ENCODE results near the gene OPN4. TPM values are rescaled to one million over a fixed set of nuclear protein-coding genes. Genes with fewer than 3 reads are reported as not detected.

Gene OPN4
- total RNA-seq, 2 experiments from 2014 or later, result not detected

DNA sequence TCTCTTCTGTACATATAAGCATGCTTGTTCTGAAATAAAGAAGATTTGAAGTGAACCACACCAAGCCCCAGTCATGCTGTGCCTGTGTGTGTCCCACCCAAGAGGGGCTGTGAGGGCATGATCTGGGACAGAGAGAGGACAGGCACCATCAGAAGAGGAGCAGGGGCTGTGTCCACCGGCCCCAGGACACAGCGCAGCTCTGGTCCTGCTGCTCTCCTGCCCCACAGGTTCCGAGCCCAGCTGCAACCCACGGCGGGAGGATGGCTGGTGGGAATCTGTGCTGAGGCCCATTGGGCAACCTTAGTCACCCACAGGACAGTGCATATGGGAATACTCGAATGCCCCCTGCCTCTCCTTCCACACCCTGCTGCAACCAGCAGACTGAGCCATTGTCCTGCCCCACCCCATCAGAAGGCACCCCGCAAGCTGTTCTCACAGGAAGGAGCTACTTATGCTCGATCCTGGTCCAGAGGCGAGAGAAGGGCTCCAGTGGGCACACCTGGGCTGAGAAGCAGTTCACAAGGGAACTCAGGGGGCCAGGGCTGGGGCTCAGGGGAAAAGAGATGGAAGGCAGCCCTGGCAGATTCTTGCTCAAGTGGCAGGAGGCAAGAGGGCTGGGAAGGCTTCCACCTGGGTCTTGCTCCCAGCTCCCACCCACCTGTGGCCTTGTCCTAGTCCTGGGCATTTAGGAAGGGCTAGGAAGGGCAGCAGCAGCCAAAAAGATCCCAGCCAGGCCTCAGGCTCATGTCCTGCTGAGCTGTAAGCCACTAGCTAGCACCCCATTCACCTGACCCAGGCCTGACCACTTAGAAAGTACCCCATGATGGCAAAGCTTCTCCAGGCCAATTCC, 45.9 kb downstream of the OPN4 start:
- POLR2A ChIA-PET, result interaction anchor here (0.5 kb wide), 1 partner anchor 202 kb away, joined by 3 read pairs; no protein-coding TSS in a partner anchor
- DNase-seq (ENCODE audit: low spot score), result no peak
- TF ChIP-seq EZH2phosphoT487 (IDR thresholded peaks at IDR 0.05; ENCODE audit: borderline replicate concordance, low read depth, low read length), result no peak
- TF ChIP-seq, protein P1, sequence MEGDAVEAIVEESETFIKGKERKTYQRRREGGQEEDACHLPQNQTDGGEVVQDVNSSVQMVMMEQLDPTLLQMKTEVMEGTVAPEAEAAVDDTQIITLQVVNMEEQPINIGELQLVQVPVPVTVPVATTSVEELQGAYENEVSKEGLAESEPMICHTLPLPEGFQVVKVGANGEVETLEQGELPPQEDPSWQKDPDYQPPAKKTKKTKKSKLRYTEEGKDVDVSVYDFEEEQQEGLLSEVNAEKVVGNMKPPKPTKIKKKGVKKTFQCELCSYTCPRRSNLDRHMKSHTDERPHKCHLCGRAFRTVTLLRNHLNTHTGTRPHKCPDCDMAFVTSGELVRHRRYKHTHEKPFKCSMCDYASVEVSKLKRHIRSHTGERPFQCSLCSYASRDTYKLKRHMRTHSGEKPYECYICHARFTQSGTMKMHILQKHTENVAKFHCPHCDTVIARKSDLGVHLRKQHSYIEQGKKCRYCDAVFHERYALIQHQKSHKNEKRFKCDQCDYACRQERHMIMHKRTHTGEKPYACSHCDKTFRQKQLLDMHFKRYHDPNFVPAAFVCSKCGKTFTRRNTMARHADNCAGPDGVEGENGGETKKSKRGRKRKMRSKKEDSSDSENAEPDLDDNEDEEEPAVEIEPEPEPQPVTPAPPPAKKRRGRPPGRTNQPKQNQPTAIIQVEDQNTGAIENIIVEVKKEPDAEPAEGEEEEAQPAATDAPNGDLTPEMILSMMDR (conservative IDR thresholded peaks at IDR 0.05; ENCODE audit: low read length), result no peak
- Histone ChIP-seq H2AFZ (ENCODE audit: low read length) (no peak overlapping the region), H3K4me2 (ENCODE audit: low read length) (no peak overlapping the region), H4K20me1 (ENCODE audit: insufficient read depth, low read length) (no peaks in the 10 kb centered on the region), H3K27ac (ENCODE audit: low read depth, low read length, poor library complexity, severe bottlenecking) (no peak overlapping the region), H3K79me2 (ENCODE audit: insufficient read depth, low read depth, low read length) (no peaks in the 10 kb centered on the region), H3K9me2 (ENCODE audit: insufficient read depth, low read length) (no peaks in the 10 kb centered on the region), H3K4me3 (ENCODE audit: low read depth, low read length, poor library complexity, severe bottlenecking) (no peak overlapping the region), H3K9me3 (ENCODE audit: low read length) (no peaks in the 10 kb centered on the region), H3K36me3 (ENCODE audit: insufficient read depth, low read length) (no peaks in the 10 kb centered on the region), H3K4me1 (ENCODE audit: insufficient read depth, low read length, poor library complexity, severe bottlenecking) (no peaks in the 10 kb centered on the region)
- BruUV-seq (replicated peaks), result no TSS peak
- CTCF ChIA-PET (ENCODE audit: unreplicated experiment), result no interaction called here
- intact Hi-C loops (cut with micrococcal nuclease; ENCODE audit: unreplicated experiment), result no loop called here

DNA sequence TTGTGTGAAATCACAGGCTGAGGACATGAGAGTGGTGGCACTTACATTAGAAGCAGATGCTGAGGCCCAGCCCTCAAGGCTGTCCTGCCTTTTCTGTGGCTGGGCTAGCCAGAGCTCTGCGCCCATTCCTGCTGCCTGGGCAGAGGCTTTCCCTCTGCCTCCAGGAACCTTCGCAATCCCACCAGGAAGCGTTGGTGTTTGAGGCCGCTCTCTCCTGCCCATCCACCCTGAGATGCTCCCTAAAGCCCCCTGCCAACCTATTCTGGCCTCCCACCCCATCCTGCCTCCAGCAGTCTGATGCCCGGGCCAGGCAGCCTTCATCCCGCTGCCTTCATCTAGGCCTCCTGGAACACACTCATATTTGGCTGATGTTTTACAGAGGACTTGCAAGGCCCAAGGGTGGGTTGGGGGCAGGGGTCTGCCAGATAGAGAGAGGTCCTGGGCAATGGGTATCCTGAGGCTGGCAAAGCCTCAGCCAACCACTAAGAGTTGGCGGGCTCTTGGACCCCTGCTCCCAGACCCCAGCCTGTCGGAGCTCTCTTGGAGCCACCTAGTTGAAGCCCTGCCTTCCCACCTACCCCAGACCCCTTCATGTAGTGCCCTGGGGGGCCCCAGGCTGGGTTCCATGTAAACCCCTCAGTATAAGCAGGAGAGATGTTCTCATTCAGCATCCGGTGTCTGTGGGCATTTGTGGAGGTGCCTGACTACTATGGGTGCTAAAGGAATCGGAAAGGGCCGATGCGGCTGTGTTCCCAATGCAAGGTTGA, 46.7 kb downstream of the OPN4 start:
- CTCF ChIA-PET (ENCODE audit: unreplicated experiment), result no interaction called here

More for the DNA sequence above, 46.7 kb downstream of the OPN4 start:
- no peak overlapping the region for H2AFZ ChIP-seq (ENCODE audit: low read length)
- POLR2A ChIA-PET, result no interaction called here
- no peaks in the 10 kb centered on the region for H4K20me1 ChIP-seq (ENCODE audit: insufficient read depth, low read length)
- H3K4me3 ChIP-seq (ENCODE audit: low read depth, low read length, poor library complexity, severe bottlenecking), result no peak overlapping the region
- TF ChIP-seq, protein P1 (conservative IDR thresholded peaks at IDR 0.05; ENCODE audit: low read length), result no peak
- TF ChIP-seq EZH2phosphoT487 (IDR thresholded peaks at IDR 0.05; ENCODE audit: borderline replicate concordance, low read depth, low read length), result no peak
- DNase-seq (ENCODE audit: low spot score), result no peak
- H3K9me2 ChIP-seq (ENCODE audit: insufficient read depth, low read length), result no peaks in the 10 kb centered on the region
- no peaks in the 10 kb centered on the region for H3K4me1 ChIP-seq (ENCODE audit: insufficient read depth, low read length, poor library complexity, severe bottlenecking)
- no peaks in the 10 kb centered on the region for H3K79me2 ChIP-seq (ENCODE audit: insufficient read depth, low read depth, low read length)
- H3K36me3 ChIP-seq (ENCODE audit: insufficient read depth, low read length), result no peaks in the 10 kb centered on the region
- no peaks in the 10 kb centered on the region for H3K9me3 ChIP-seq (ENCODE audit: low read length)
- no peak overlapping the region for H3K27ac ChIP-seq (ENCODE audit: low read depth, low read length, poor library complexity, severe bottlenecking)
- H3K4me2 ChIP-seq (ENCODE audit: low read length), result no peak overlapping the region
- intact Hi-C loops (cut with micrococcal nuclease; ENCODE audit: unreplicated experiment), result no loop called here
- BruUV-seq (replicated peaks), result no TSS peak

Measured in OCI-LY7 (cell line).